CD4-positive, alpha-beta T cell treated with Interleukin-10 for 1 hour (primary cell): ENCODE results near the gene GRIP1.

Source experiments
- DNase-seq: peaks from one replicate; pipeline ENCODE4 v3.0.0-alpha.2; 2020

Gene GRIP1

DNA sequence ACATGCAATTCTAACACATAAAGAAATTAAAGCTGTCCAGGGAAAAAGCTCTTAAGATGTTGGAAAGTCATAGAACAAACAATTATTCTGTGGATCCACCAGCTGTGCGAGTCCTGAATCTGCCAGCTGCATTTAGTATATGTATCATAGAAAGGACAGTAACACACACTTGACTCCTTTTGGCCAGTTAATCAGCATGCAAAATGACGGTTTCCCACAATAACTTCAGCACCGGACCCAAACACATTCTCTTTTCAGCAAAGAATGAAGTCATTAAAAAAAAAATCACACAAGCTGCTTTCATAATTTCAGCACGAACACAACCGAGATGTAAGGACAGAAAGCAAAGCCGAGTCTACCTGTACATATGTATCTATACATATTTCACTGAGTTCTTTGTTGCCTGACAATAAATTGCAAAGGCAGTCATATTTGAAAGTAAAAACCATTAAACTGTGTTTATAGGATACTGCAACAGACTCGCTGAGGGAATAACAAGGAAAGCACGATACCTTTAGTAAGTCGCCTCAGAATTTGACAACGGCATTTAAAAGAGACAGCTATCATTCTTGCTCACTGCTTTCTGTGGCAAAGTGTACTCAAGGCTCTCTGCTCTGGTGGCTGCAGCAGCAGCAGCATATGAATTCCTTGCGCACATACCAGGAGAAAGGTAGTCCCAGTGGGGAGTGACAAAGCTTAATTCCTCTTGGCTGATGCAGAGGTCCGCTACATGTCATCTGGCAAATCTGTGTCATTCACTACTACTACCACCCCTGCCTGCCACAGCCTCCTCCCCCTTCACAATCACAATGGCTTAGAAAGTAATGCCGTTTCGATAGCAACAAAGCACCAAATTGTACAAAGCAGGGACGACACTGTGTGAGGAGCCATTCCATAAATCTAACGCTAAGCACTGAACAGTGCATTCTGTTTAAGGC is at the start of gene GRIP1:
GRIP1 (minus strand) TSS at position 739 of the 938 bp plus-strand sequence; CDS start at position 567, 172 bp downstream.
- no peak for DNase-seq

- no peak for DNase-seq
Observed at GRCh38 chr12:66726556-66726955, 47.7 kb upstream of the GRIP1 start.

DNA sequence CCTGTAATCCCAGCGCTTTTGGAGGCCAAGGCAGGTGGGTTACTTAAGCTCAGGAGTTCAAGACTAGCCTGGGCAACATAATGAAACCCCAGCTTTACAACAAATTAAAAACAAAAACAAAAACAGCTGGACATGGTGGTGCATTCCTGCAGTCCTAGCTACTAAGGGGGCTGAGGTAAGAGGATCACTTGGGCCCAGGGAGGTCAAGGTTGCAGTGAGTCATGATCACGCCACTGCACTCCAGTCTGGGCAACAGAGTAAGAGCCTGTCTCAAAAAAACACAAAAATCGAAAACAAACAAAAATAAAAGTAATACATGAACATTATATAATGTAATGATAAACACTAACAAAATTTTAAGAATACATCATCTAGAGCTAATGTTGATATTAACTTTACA is 46.2 kb upstream of the GRIP1 start:
- no peak for DNase-seq

- no peak for DNase-seq
Observed at GRCh38 chr12:66724616-66725015, 45.7 kb upstream of the GRIP1 start.

- DNase-seq = no peak
Observed at GRCh38 chr12:66724026-66724425, 45.1 kb upstream of the GRIP1 start.

DNA sequence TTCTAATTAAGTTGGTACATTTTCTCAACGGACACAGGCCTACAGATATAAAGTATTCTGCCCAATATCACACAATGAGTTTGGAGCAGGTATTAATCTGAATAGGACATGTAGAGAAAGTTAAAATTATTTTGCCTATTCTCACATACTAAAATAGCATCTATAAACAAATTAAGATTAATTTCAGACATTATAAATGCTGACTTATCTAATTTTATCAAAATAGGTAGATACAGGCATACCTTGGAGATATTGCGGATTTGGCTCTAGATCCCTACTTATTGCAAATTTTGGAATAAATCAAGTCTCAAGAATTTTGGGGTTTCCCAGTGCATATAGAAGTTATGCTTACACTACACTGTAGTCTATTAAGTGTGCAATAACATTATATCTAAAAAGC is 41.0 kb upstream of the GRIP1 start:
- no peak for DNase-seq

GRCh38 chr12:66717036-66717673 is 38.3 kb upstream of the GRIP1 start:
- no peak for DNase-seq

DNA sequence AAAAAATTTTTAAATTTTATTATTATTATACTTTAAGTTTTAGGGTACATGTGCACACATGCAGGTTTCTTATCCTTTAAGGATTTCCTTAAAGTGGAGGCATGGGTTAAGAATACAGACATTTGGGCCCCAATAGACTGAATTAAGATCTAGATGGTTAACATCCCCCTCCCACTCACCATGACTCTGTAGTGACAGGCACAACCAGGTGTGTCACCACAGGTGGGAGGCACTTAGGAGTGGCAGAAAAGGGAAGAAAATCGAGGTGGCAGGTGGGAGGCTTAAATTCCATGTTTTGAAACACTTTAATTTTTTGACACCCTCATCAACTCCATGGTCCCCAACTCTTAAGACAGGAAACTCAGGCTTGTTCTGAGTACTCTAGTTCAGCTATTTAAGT is 37.6 kb upstream of the GRIP1 start:
- DNase-seq = no peak

DNA sequence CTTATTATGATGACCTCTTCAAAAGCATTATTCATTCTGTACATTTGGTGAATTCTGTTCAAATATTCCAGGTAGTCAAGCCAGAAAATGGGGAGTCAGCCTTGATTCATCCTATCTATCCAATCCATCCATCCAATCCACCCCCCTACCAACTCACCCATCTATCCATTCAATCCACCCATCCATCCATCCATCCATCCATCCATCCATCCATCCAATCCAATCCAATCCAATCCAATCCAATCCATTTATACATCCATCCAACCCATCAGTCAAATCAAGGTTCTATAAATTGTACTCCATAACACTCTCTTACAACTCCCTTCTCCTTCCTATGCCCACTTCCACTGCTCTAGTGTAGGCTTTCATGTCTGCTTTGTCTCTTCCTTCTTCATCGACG is 35.8 kb upstream of the GRIP1 start:
- DNase-seq = no peak

GRCh38 chr12:66713984-66714383 is 35.1 kb upstream of the GRIP1 start:
- no peak for DNase-seq

DNA sequence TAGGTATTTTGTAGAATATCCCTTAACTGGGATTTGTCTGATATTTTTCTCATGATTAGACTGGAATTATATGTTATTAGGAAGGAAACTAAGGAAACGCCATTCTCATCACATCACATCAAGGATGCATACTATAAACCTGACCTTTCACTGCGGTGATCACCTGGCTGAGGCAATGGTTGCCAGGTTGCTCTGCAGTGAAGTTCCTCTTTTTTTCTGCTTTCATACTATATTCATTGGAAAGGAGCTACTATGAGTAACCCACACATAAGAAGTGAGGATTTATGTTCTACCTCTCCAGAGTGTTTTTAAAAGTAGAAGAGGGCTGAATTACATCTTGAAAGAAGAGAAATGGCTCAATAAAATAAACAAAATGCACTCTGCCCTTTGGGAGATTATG is 31.0 kb upstream of the GRIP1 start:
- no peak for DNase-seq

- DNase-seq = no peak
Observed at GRCh38 chr12:66709457-66709773, 30.5 kb upstream of the GRIP1 start.

- peak; percentile 32 for DNase-seq
Observed at GRCh38 chr12:66708704-66709456, 30.0 kb upstream of the GRIP1 start.

DNA sequence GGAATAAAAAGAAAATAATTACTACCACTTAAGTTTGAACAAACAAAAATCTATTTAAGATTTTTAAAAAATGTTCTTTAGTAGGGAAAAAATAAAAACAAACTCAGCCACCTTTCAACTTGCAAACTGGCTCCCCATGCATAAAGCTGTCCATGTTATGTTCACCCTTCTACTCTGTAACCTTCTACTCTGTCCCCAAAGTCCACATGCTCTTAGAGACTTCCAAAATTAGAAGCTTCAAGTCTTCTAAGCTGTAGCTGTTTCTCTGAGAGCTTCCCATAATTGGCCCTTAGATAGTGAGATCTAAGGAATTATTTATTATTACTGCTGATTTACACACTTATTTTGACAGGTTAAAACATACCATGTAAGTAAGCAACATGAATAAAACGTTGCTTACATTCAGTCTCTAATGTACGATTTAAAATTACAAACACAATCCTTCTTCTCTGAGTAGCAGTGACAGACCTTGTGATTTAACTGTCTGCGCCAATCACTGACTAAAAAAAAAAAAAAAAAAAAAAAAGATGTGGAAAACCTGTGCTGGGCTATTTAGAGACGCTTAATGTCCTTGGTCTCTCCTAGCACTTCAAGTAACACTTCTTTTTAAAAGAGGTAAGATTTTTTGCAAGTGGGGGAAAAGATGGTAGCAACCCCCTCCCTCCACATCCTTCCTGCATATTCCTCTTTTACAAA is 28.3 kb upstream of the GRIP1 start:
- DNase-seq = no peak

DNA sequence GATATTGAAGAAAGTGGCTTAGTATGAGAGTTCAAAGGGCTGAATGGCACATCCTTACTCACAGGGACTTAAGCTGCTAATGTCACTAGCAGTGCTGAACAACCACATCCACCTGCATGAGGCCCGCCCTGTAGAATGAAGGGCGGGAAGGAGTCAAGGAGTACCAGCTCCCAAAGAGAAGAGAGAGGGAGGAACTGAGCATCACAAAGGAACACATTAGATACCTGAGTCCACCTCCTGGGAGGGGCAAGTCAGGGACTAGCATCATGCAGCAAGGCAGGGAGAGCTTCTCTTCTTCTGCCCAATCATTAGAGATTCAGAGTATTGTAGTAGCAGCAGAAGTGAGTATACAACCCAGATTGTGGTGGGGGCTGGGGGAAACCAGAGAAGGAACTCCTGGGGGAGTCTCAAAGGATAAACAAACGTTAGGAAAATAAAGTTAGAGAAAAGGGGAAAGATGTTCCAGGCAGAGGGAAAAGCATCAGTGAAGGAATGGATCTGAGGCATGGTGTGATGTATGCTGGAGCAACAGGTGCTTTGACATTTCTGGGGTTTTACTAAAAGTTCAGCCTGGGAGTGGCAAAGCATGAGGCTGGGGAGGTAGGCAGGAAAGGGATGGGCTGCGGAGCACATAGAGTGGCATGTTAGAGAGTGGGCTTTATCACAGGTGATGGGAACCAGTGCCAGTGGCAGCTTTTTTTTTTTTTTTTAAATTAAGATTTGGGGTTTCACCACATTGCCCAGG is 21.0 kb upstream of the GRIP1 start:
- DNase-seq = no peak

GRCh38 chr12:66698558-66698957 is 19.7 kb upstream of the GRIP1 start:
- DNase-seq = no peak

DNA sequence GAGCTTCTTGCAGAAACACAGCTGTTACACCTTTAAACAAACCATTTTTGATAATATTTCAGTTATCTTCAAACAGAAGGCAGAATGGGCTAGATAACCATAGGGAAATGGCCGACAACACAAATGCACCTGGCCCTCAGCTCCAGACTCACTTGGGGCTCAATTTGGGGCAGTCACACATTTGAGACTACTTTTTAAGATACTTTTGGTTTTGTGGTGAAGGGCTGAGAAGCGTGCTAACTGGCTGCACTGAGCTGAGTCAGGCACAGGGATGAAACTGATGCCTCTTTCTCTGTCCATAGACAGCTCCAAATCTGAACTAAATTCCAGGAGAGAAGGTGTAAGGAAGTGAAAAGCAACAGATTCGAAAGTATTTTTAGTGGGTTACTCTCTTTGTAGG is 18.5 kb upstream of the GRIP1 start:
- DNase-seq = no peak

DNA sequence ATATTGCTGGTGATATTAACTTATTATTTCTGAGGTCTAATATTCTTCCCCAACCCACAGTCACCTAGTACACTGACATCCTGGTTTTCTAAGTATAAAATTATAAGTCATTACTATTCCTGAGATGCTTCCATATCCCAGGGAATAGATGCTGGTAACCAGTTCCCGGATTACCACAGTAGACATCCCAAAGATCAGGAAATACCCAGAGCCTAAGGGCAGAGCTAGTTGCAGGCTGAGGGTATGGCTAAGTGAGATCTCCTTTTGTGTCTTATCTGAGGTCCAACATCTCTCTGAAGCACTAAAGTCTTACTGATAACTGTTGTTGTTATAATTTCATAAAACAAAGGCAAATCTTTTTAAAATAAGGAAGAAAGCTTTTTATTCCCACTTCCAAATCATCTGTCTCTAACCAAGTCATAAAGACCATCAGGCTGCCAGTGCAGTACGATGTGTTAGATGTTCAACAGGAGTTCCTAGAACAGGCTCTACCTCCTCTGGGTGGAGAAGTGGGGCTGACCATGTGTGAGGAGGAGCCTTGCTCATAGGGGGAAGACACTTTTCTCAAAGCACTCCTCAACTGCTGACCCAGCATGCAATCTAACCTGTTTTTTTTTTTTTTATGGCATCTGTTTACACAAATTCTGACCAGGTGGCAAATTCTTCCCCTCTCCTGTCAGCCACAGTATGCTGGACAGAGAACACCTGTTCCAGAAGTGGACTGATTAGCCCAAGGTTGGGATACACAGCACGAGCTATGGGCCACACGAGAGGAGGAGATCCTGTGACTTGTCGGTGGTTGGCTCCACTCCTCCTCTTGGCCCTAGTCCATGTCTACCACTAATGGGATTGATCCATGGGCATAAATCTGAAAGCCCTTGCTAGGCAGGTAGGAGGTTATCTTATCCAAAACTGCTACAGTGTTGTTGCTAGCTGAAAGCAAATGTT is 16.1 kb upstream of the GRIP1 start:
- no peak for DNase-seq

GRCh38 chr12:66693901-66694513 is 15.1 kb upstream of the GRIP1 start:
- DNase-seq = peak; percentile 62

DNA sequence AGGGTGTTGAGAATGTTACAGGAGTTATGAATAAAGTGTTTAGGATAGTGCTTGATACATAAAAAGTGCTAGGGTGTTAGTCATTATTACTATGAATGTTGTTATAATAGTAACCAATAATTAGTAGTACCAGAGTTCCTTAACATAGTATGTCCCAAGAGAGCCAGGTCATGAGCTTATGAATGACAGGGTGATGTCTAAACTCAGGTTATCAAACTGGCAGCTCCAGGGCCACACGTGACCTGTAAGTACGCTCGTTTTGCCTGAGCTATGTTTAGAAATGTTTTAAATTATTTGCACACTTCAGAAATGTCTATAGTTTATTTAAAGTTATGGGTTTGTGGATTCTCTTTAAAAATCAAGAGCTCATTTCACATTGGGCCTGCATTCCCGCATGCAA is 14.1 kb upstream of the GRIP1 start:
- DNase-seq = no peak

GRCh38 chr12:66692170-66692569 is 13.3 kb upstream of the GRIP1 start:
- no peak for DNase-seq
